Hepatocyte (in vitro differentiated cells): Measurements from ENCODE around the gene RABAC1.

Experiments
- CTCF ChIP-seq: fragments of 200-600 bp; sonication (generic); IDR thresholded peaks from 2 replicates; pipeline ENCODE4 v1.5.1; 2016; ENCODE audit warnings: antibody characterized with exemption, mild to moderate bottlenecking; ENCODE audit not compliant: poor library complexity
- EZH2 ChIP-seq: fragments of 200-600 bp; sonication (generic); IDR thresholded peaks from 2 replicates; pipeline ENCODE4 v1.6.1; 2016; ENCODE audit warnings: antibody characterized with exemption, mild to moderate bottlenecking, borderline replicate concordance

- TF ChIP-seq CTCF (no peak), EZH2 (peak; percentile 7)
Measured at GRCh38 chr19:41912899-41913537, 46.1 kb downstream of the RABAC1 start.
